Stimulated activated CD4-positive, alpha-beta T cell treated with anti-CD3 and anti-CD28 coated beads, Interleukin-4, amount 100 ng/mL, for 4 hours (primary cell): ENCODE results near the gene ZFR.
"Not testable (repeated sequence)": the region's sequence is repeated elsewhere in the genome, so short reads cannot be mapped to it uniquely, and the experiment has no call there.

Source experiments
- DNase-seq, 2 experiments: peaks; one replicate each; pipeline ENCODE4 v3.0.0-alpha.2; 2020

The ZFR gene

GRCh38 chr5:32450952-32451351 lies 6.4 kb upstream of the ZFR start:
- no peak for DNase-seq

- DNase-seq, result no peak
Observed at GRCh38 chr5:32449262-32449661, 4.7 kb upstream of the ZFR start.

GRCh38 chr5:32446630-32447029 lies 2.1 kb upstream of the ZFR start:
- no peak for DNase-seq

GRCh38 chr5:32445831-32446614 lies 1.5 kb upstream of the ZFR start:
- no peak for DNase-seq

GRCh38 chr5:32445287-32445758 lies 783 bp upstream of the ZFR start:
- no peak for DNase-seq

- peak; percentile 31 to 48 for DNase-seq
Observed at GRCh38 chr5:32443541-32444430, 754 bp downstream of the ZFR start.

GRCh38 chr5:32443145-32443540 lies 1.4 kb downstream of the ZFR start:
- DNase-seq, result peak in 1 of 2 experiments; percentile 10

- DNase-seq, result no peak
Observed at GRCh38 chr5:32439086-32439642, 5.4 kb downstream of the ZFR start.

GRCh38 chr5:32436553-32437242 lies 7.8 kb downstream of the ZFR start:
- no peak for DNase-seq

GRCh38 chr5:32435383-32435782 lies 9.2 kb downstream of the ZFR start:
- DNase-seq, result no peak

- no peak for DNase-seq
Observed at GRCh38 chr5:32434221-32434620, 10.3 kb downstream of the ZFR start.

GRCh38 chr5:32432633-32433032 lies 11.9 kb downstream of the ZFR start:
- DNase-seq, result no peak

- not testable (repeated sequence) for DNase-seq
Observed at GRCh38 chr5:32430825-32431224, 13.7 kb downstream of the ZFR start.

- no peak for DNase-seq
Observed at GRCh38 chr5:32428426-32428825, 16.1 kb downstream of the ZFR start.

- DNase-seq, result no peak
Observed at GRCh38 chr5:32426440-32427151, 17.9 kb downstream of the ZFR start.

- no peak for DNase-seq
Observed at GRCh38 chr5:32422697-32423096, 21.8 kb downstream of the ZFR start.

- no peak for DNase-seq
Observed at GRCh38 chr5:32421075-32421474, 23.5 kb downstream of the ZFR start.

GRCh38 chr5:32420506-32420905 lies 24.0 kb downstream of the ZFR start:
- no peak for DNase-seq

GRCh38 chr5:32419791-32420190 lies 24.7 kb downstream of the ZFR start:
- DNase-seq, result no peak

- DNase-seq, result no peak
Observed at GRCh38 chr5:32413466-32414263, 30.9 kb downstream of the ZFR start.

GRCh38 chr5:32410630-32411029 lies 33.9 kb downstream of the ZFR start:
- no peak for DNase-seq
